Cardiac fibroblast (primary cell): ENCODE results near the gene ICA1.

Experiments used
- DNase-seq, 2 donors: peaks; one replicate each; pipeline versions ENCODE4 v3.0.0 to v3.0.0-alpha.2; 2010; ENCODE audit warnings: low read depth in 2 of 2
- H3K4me3 ChIP-seq, 2 donors: replicated peaks in 1 of 2; 1 replicate in 1 of 2; 2 replicates in 1 of 2; pipeline ENCODE4 v1.5.1; 2011; ENCODE audit warnings: low read depth in 2 of 2, low read length in 2 of 2, mild to moderate bottlenecking in 2 of 2, moderate library complexity in 1 of 2
- TF ChIP-seq, protein P1 (sequence below): IDR thresholded peaks from one replicate; pipeline ENCODE4 v1.5.1; 2011; ENCODE audit warnings: low read depth, mild to moderate bottlenecking, low read length, inconsistent platforms

ICA1 gene

DNA sequence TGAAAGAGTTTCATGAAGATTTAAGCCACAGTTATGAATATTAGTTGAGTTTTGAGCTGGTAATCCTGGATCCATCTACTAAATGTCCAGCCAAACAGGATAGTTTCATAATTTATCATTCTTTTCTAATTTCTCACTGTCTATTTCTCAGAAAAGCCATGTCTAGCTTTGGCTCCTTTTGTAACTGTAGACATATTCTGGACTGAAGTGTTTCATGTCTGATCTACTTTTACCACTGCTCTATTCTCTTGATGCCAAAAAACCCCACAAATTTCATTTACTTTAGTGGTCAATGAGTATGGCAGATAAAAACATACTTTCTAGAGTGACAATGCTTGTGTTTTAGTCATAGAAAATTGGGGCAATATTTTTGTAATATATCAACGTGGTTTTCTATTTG lies 61.2 kb downstream of the ICA1 start:
- DNase-seq, result no peak
- no peak overlapping the region for H3K4me3 ChIP-seq
- TF ChIP-seq, protein P1, sequence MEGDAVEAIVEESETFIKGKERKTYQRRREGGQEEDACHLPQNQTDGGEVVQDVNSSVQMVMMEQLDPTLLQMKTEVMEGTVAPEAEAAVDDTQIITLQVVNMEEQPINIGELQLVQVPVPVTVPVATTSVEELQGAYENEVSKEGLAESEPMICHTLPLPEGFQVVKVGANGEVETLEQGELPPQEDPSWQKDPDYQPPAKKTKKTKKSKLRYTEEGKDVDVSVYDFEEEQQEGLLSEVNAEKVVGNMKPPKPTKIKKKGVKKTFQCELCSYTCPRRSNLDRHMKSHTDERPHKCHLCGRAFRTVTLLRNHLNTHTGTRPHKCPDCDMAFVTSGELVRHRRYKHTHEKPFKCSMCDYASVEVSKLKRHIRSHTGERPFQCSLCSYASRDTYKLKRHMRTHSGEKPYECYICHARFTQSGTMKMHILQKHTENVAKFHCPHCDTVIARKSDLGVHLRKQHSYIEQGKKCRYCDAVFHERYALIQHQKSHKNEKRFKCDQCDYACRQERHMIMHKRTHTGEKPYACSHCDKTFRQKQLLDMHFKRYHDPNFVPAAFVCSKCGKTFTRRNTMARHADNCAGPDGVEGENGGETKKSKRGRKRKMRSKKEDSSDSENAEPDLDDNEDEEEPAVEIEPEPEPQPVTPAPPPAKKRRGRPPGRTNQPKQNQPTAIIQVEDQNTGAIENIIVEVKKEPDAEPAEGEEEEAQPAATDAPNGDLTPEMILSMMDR, result no peak

DNA sequence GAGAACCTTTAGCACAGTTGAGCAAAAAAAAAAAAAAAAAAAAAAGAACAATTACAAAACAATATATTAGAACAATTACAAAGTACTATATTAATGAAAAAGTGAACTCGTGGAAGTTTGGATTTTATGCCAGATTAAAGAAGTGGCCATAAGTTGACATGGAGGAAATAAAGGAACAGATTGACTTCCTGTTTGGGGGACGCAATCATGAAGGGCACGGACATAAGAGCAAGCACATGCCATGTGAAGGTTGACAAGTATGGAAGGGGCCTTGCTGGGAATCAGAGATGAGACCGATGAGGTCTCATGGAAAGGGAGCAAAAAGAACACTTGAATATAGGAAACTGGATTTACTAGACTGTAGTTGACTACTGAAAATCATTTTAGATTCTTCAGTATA lies 61.7 kb downstream of the ICA1 start:
- H3K4me3 ChIP-seq, result no peak overlapping the region
- TF ChIP-seq, protein P1, result no peak
- no peak for DNase-seq

DNA sequence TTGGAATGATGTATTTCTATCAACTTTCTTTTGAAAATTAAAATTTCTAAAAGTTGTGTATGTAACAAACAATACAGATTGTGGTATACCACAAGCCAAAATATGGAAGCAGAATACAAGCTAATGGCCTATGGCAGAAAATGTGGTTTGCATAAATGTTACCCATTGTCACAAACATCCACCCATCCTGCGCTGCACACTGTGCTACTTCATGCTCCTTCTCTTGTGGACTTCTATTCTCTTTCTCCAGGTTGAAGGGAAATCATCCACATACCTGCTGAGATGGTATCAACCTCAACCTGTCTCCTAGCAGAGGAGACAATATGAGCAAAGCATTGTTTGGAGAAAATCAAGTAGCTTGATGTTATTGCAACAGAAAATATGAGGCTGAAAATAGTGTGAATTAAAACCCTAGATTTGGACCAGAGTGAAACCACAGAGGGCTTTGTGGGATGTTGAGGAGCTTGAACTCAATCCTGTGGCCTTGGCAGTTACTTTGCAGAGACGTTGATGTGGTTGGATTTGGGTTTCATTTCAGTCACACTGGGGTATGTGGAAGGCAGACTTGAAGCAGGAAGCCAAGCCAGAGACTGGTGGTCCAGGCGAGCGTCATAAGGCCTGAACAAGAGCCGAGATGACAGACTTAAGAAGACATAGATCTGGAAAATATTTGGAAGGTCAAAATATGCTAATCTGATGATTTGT lies 63.8 kb downstream of the ICA1 start:
- DNase-seq, result no peak
- TF ChIP-seq, protein P1, result no peak
- no peak overlapping the region for H3K4me3 ChIP-seq

DNA sequence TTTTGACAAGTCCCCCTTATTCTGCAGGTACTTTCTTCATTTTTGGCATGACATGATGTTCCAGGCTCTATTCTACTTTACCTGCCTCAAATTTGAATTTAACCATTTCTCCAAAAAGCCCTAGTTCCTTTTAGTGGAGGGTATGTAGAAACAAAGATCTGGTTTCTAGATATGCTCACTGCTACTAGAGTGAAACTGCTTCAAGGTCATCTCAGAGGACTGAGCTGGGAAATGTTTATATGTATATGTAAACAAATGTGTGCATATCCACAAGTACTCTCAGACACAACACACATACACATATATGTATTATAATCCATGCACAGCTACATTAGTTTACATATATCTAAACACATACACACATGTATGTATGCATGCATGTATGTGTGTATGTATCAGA lies 69.1 kb downstream of the ICA1 start:
- DNase-seq, result no peak
- H3K4me3 ChIP-seq, result no peak overlapping the region
- TF ChIP-seq, protein P1, result no peak

DNA sequence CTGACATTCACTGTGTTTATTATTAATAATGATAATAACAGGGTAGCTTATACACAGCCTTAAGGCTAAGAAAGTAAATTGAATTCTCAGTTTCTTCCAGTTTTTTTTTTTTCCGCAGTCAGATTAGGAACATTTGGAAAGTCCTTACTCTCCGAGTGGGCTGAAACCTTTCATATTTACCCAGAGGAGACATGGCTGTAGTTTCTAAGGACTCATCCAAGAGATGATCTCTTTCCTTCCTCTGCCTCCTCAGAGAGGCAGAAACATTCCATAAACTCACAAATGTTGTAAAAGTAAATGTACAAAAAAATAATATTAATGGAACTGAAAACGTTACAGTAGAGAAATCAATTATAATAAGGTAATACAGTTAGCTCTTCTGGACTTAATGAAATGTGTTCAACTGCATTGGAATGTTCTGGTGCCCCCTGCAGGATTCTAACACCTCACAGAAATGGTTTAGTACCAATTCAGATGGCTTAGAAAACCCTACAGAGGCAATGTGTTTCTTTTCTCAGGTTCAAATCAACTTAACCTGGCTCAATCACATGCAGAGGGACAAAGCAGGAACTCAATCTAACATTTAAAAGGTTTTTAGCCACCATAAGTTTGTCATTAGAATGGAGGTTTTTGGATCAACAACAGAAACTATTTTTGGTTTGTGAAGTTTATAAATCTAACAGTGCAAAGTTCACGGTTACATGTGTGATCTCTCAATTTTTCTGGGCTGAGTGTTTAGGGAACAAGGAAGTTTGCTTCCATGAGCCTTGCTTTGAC lies 71.7 kb downstream of the ICA1 start:
- TF ChIP-seq, protein P1, result peak; percentile 63
- no peak overlapping the region for H3K4me3 ChIP-seq
- DNase-seq, result peak; percentile 68 to 73

DNA sequence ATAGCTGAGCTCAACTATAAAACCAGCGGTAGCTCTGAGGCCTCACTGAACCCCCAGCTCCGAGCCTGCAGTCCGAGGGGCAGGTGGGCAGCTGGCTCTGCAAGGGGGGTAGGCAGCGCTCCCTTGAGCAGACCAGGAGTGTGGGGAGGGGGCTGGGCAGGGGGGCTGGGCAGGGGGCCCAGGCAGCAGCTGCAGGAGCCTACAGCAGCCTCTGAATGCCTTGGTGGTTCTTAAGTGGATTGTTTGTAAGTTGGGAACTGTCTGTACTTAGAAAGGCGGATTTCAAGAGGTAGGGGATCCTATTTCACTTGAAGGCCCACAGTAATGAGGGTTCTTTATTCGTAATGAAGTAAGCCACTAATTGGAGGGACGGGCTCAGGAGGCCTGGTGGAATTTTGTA lies 72.3 kb downstream of the ICA1 start:
- no peak for DNase-seq
- TF ChIP-seq, protein P1, result no peak
- no peak overlapping the region for H3K4me3 ChIP-seq
